Thyroid gland (tissue), 4 donors: ENCODE results near the gene ABCA10.

Source experiments
- POLR2A ChIP-seq, 2 donors: fragments of 450-650 bp; IDR thresholded peaks; one replicate each; pipeline ENCODE4 v1.6.1; 2017; ENCODE audit warnings: antibody characterized with exemption in 2 of 2, mild to moderate bottlenecking in 2 of 2, moderate library complexity in 1 of 2
- TF ChIP-seq, protein P1 (sequence below), 6 experiments: fragments of 200-600 bp in 3 of 6; fragments of 450-650 bp in 3 of 6; sonication (generic) in 3 of 6; IDR thresholded peaks; one replicate each; pipeline ENCODE4 v1.5.1; 2016 to 2019; ENCODE audit warnings: antibody characterized with exemption in 6 of 6, mild to moderate bottlenecking in 2 of 6, inconsistent platforms in 1 of 6, moderate library complexity in 1 of 6

DNA sequence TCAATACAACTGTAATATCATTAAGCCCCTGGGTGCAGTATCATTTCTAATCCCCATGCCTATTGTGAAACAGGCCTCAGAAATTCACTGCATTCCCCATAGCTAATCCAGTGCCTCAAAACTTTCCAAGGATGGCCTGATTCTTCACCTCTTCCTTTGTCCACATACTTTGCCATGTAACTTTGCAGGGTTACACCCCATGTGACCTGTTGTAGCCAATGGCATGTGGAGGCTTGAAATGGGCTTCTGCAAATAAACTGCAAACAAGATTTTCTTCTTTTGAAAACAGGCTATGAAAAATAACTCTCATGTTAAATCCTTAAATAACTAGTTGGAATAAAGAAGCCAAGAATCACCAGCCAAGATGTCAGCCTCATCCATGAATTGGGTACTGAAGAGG lies 35.9 kb downstream of the ABCA10 start:
- TF ChIP-seq, protein P1, sequence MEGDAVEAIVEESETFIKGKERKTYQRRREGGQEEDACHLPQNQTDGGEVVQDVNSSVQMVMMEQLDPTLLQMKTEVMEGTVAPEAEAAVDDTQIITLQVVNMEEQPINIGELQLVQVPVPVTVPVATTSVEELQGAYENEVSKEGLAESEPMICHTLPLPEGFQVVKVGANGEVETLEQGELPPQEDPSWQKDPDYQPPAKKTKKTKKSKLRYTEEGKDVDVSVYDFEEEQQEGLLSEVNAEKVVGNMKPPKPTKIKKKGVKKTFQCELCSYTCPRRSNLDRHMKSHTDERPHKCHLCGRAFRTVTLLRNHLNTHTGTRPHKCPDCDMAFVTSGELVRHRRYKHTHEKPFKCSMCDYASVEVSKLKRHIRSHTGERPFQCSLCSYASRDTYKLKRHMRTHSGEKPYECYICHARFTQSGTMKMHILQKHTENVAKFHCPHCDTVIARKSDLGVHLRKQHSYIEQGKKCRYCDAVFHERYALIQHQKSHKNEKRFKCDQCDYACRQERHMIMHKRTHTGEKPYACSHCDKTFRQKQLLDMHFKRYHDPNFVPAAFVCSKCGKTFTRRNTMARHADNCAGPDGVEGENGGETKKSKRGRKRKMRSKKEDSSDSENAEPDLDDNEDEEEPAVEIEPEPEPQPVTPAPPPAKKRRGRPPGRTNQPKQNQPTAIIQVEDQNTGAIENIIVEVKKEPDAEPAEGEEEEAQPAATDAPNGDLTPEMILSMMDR (IDR thresholded peaks at IDR 0.05), result no peak
- no peak for TF ChIP-seq POLR2A (IDR thresholded peaks at IDR 0.05)
